H9 (cell line): Measurements from ENCODE around the gene TNXB. TPM values are rescaled to one million over a fixed set of nuclear protein-coding genes. Genes with fewer than 3 reads are reported as not detected.

Experiments
- DNase-seq: peaks from one replicate; pipeline ENCODE4 v3.0.0-alpha.2; 2017
- H2AFZ ChIP-seq: one replicate; pipeline ENCODE4 v1.6.1; 2013; ENCODE audit warnings: mild to moderate bottlenecking, low read length, control low read depth, moderate library complexity
- H2AK5ac ChIP-seq: 2 replicates; pipeline ENCODE4 v1.6.1; 2013; ENCODE audit warnings: low read length, control low read depth, mixed read lengths; ENCODE audit not compliant: insufficient read length
- H2BK120ac ChIP-seq: one replicate; pipeline ENCODE4 v1.6.1; 2013; ENCODE audit warnings: low read depth, mild to moderate bottlenecking, low read length, control low read depth, inconsistent platforms; ENCODE audit not compliant: poor library complexity, severe bottlenecking
- H2BK12ac ChIP-seq: 2 replicates; pipeline ENCODE4 v1.6.1; 2013; ENCODE audit warnings: low read length, control low read depth, mixed read lengths, low read depth; ENCODE audit not compliant: insufficient read length
- H2BK15ac ChIP-seq: 2 replicates; pipeline ENCODE4 v1.6.1; 2013; ENCODE audit warnings: low read depth, low read length, control low read depth
- H2BK20ac ChIP-seq: one replicate; pipeline ENCODE4 v1.6.1; 2013; ENCODE audit warnings: low read depth, mild to moderate bottlenecking, low read length, control low read depth, inconsistent platforms; ENCODE audit not compliant: poor library complexity, severe bottlenecking
- H2BK5ac ChIP-seq: 2 replicates; pipeline ENCODE4 v1.6.1; 2013; ENCODE audit warnings: low read length, control low read depth, mixed read lengths; ENCODE audit not compliant: insufficient read length
- H3K14ac ChIP-seq: 2 replicates; pipeline ENCODE4 v1.6.1; 2013; ENCODE audit warnings: low read length, control low read depth; ENCODE audit not compliant: insufficient read depth
- H3K18ac ChIP-seq: 2 replicates; pipeline ENCODE4 v1.6.1; 2013; ENCODE audit warnings: low read depth, mild to moderate bottlenecking, mixed read lengths, low read length, control low read depth; ENCODE audit not compliant: insufficient read length
- H3K23ac ChIP-seq: 2 replicates; pipeline ENCODE4 v1.6.1; 2013; ENCODE audit warnings: low read length, control low read depth, mixed read lengths, low read depth; ENCODE audit not compliant: insufficient read length
- H3K23me2 ChIP-seq: 2 replicates; pipeline ENCODE4 v1.6.1; 2013; ENCODE audit warnings: low read depth, mild to moderate bottlenecking, mixed read lengths, low read length, control low read depth; ENCODE audit not compliant: insufficient read length, poor library complexity, severe bottlenecking
- H3K27ac ChIP-seq: 2 replicates; pipeline ENCODE4 v1.5.1; 2013; ENCODE audit warnings: low read length, control low read depth, mixed read lengths, low read depth; ENCODE audit not compliant: insufficient read length
- H3K27me3 ChIP-seq: 2 replicates; pipeline ENCODE4 v1.6.1; 2013; ENCODE audit warnings: low read length, control low read depth, inconsistent platforms; ENCODE audit not compliant: insufficient read depth
- H3K4ac ChIP-seq: 2 replicates; pipeline ENCODE4 v1.6.1; 2013; ENCODE audit warnings: low read depth, mild to moderate bottlenecking, control low read depth, inconsistent platforms, low read length, moderate library complexity
- H3K4me1 ChIP-seq: 2 replicates; pipeline ENCODE4 v1.6.1; 2013; ENCODE audit warnings: low read length, control low read depth, inconsistent platforms; ENCODE audit not compliant: insufficient read depth
- H3K4me2 ChIP-seq: 2 replicates; pipeline ENCODE4 v1.6.1; 2013; ENCODE audit warnings: low read length, control low read depth, mixed read lengths; ENCODE audit not compliant: insufficient read length, insufficient read depth
- H3K56ac ChIP-seq: 2 replicates; pipeline ENCODE4 v1.6.1; 2013; ENCODE audit warnings: low read depth, mild to moderate bottlenecking, mixed read lengths, low read length, control low read depth; ENCODE audit not compliant: insufficient read length
- H3K79me1 ChIP-seq: 2 replicates; pipeline ENCODE4 v1.6.1; 2013; ENCODE audit warnings: low read depth, mild to moderate bottlenecking, moderate library complexity, low read length, control low read depth, inconsistent platforms; ENCODE audit not compliant: insufficient read depth, poor library complexity, severe bottlenecking
- H3K79me2 ChIP-seq: 2 replicates; pipeline ENCODE4 v1.6.1; 2013; ENCODE audit warnings: low read length, control low read depth, inconsistent platforms; ENCODE audit not compliant: insufficient read depth
- H3K9ac ChIP-seq: 2 replicates; pipeline ENCODE4 v1.6.1; 2013; ENCODE audit warnings: low read length, control low read depth, mixed read lengths; ENCODE audit not compliant: insufficient read length; ENCODE audit errors: extremely low read depth
- H3K9me3 ChIP-seq: one replicate; pipeline ENCODE4 v1.6.1; 2013; ENCODE audit warnings: low read depth, low read length, inconsistent platforms; ENCODE audit not compliant: control insufficient read depth
- H3T11ph ChIP-seq: one replicate; pipeline ENCODE4 v1.6.1; 2013; ENCODE audit warnings: mild to moderate bottlenecking, low read length, control low read depth, inconsistent platforms
- H4K20me1 ChIP-seq: one replicate; pipeline ENCODE4 v1.6.1; 2013; ENCODE audit not compliant: control insufficient read depth, insufficient read length, insufficient read depth
- H4K5ac ChIP-seq: 2 replicates; pipeline ENCODE4 v1.6.1; 2013; ENCODE audit warnings: low read depth, mild to moderate bottlenecking, mixed read lengths, low read length, control low read depth; ENCODE audit not compliant: insufficient read length
- H4K8ac ChIP-seq: replicated peaks from 2 replicates; pipeline ENCODE4 v1.6.1; 2013; ENCODE audit warnings: low read length, control low read depth, mixed read lengths, low read depth; ENCODE audit not compliant: insufficient read length
- H4K91ac ChIP-seq: 2 replicates; pipeline ENCODE4 v1.6.1; 2013; ENCODE audit warnings: low read depth, mild to moderate bottlenecking, moderate library complexity, mixed read lengths, low read length, control low read depth; ENCODE audit not compliant: insufficient read length
- H3K27ac Mint-ChIP-seq, 3 experiments: 2 replicates in 2 of 3; 3 replicates in 1 of 3; pipeline ENCODE4 v1.8.0; 2020 to 2021; ENCODE audit warnings: mixed read lengths in 3 of 3, mild to moderate bottlenecking in 1 of 3, moderate library complexity in 1 of 3
- H3K27me3 Mint-ChIP-seq: 2 replicates; pipeline ENCODE4 v1.8.0; 2021; ENCODE audit warnings: low read depth, mild to moderate bottlenecking, moderate library complexity, mixed read lengths
- H3K36me3 Mint-ChIP-seq, 3 experiments: 2 replicates in 2 of 3; 3 replicates in 1 of 3; pipeline ENCODE4 v1.8.0; 2020 to 2021; ENCODE audit warnings: low read depth in 3 of 3, mixed read lengths in 3 of 3; ENCODE audit not compliant: insufficient read depth in 1 of 3
- H3K4me1 Mint-ChIP-seq, 2 experiments: 2 replicates each; pipeline ENCODE4 v1.8.0; 2020; ENCODE audit warnings: mixed read lengths in 2 of 2
- H3K4me3 Mint-ChIP-seq, 2 experiments: 2 replicates in 1 of 2; 3 replicates in 1 of 2; pipeline ENCODE4 v1.8.0; 2020 to 2021; ENCODE audit warnings: mild to moderate bottlenecking in 2 of 2, mixed read lengths in 2 of 2, moderate library complexity in 1 of 2
- H3K9me3 Mint-ChIP-seq, 2 experiments: 2 replicates in 1 of 2; 3 replicates in 1 of 2; pipeline ENCODE4 v1.8.0; 2020; ENCODE audit warnings: mild to moderate bottlenecking in 2 of 2, mixed read lengths in 2 of 2, moderate library complexity in 1 of 2
- CTCF ChIP-seq: fragments of 200-600 bp; sonication (generic); conservative IDR thresholded peaks from 3 replicates; pipeline ENCODE4 v1.8.0; 2021; ENCODE audit warnings: antibody characterized with exemption, mild to moderate bottlenecking
- WGBS: extraction: QIAGEN DNeasy Blood & Tissue Kit; methylation state at CpG from one replicate; pipeline ENCODE4 v1.1.7; 2013; ENCODE audit warnings: missing lambda C conversion rate, low lambda C conversion rate, mixed read lengths; ENCODE audit not compliant: insufficient read length; ENCODE audit errors: extremely low coverage; 5-methylcytosine and 5-hydroxymethylcytosine counted together
- total RNA-seq: library from RNA; stranded (reverse); gene quantifications from 2 replicates; pipeline ENCODE4 v1.2.1, GENCODE V29; 2021

Gene TNXB
- total RNA-seq, 1 experiment from 2014 or later, result 5.0 TPM

GRCh38 chr6:32084780-32085179, 24.4 kb downstream of the TNXB start:
- H3K79me2 ChIP-seq, result no peaks in the 10 kb centered on the region
- Mint-ChIP-seq H3K36me3 (no peaks in the 10 kb centered on the region; a peak in 1 of 7 replicates), H3K27ac (peak overlapping the region in 2 of 3 experiments; percentile 34 to 37; a peak in 2 of 7 replicates), H3K9me3 (no peaks in the 10 kb centered on the region), H3K27me3 (peaks cover 28% of the 10 kb centered on the region), H3K4me1 (peaks cover 12 to 26% of the 10 kb centered on the region in 2 experiments), H3K4me3 (no peak overlapping the region)
- no peak overlapping the region for H4K5ac ChIP-seq
- no peak overlapping the region for H2BK5ac ChIP-seq
- H4K8ac ChIP-seq, result no peak overlapping the region
- H3K23ac ChIP-seq, result no peak overlapping the region
- no peak overlapping the region for H3K14ac ChIP-seq
- no peaks in the 10 kb centered on the region for H3K4me1 ChIP-seq
- H3K27me3 ChIP-seq, result no peaks in the 10 kb centered on the region; the same call in 1 of the 2 replicates
- no peak overlapping the region for H3K4ac ChIP-seq
- no peak overlapping the region for H2AK5ac ChIP-seq
- no peak overlapping the region for H3K9ac ChIP-seq
- no peak overlapping the region for H3K27ac ChIP-seq
- no peak overlapping the region for H3T11ph ChIP-seq
- no peaks in the 10 kb centered on the region for H3K79me1 ChIP-seq
- no CpG with 5 or more reads among the region's 2 CpGs for WGBS
- TF ChIP-seq CTCF, result no peak
- H2BK120ac ChIP-seq, result no peak overlapping the region
- no peak overlapping the region for H3K18ac ChIP-seq
- no peaks in the 10 kb centered on the region for H3K9me3 ChIP-seq
- H4K91ac ChIP-seq, result no peak overlapping the region
- no peak overlapping the region for H2AFZ ChIP-seq
- no peak overlapping the region for H2BK12ac ChIP-seq
- H4K20me1 ChIP-seq, result no peaks in the 10 kb centered on the region
- H3K23me2 ChIP-seq, result peaks cover 3% of the 10 kb centered on the region
- H2BK15ac ChIP-seq, result no peak overlapping the region
- no peak overlapping the region for H3K56ac ChIP-seq
- no peak for DNase-seq
- H3K4me2 ChIP-seq, result no peak overlapping the region
- no peak overlapping the region for H2BK20ac ChIP-seq
